ENCODE measurements around the gene CDC25C. TPM values are rescaled to one million over a fixed set of nuclear protein-coding genes. Genes with fewer than 3 reads are reported as not detected.

Gene CDC25C
- total RNA-seq, 1 donor, result 8.9 TPM

- TF ChIP-seq CTCF (IDR thresholded peaks at IDR 0.05; ENCODE audit: insufficient read depth, low read length), result no peak
- DNase-seq (ENCODE audit: low read depth), result no peak
- H3K4me3 ChIP-seq (ENCODE audit: low read depth, low read length), result peak overlapping the region; percentile 44
Measured at GRCh38 chr5:138273834-138274188, 57.8 kb downstream of the CDC25C start.

GRCh38 chr5:138272681-138273080, 58.9 kb downstream of the CDC25C start:
- DNase-seq (ENCODE audit: low read depth), result no peak
- no peak for TF ChIP-seq CTCF (IDR thresholded peaks at IDR 0.05; ENCODE audit: insufficient read depth, low read length)
- no peak overlapping the region for H3K4me3 ChIP-seq (ENCODE audit: low read depth, low read length)

GRCh38 chr5:138271281-138271680, 60.3 kb downstream of the CDC25C start:
- no peak for DNase-seq (ENCODE audit: low read depth)
- no peak for TF ChIP-seq CTCF (IDR thresholded peaks at IDR 0.05; ENCODE audit: insufficient read depth, low read length)
- no peak overlapping the region for H3K4me3 ChIP-seq (ENCODE audit: low read depth, low read length)

GRCh38 chr5:138264183-138264582, 67.4 kb downstream of the CDC25C start:
- DNase-seq (ENCODE audit: low read depth), result no peak
- TF ChIP-seq CTCF (IDR thresholded peaks at IDR 0.05; ENCODE audit: insufficient read depth, low read length), result no peak
- no peak overlapping the region for H3K4me3 ChIP-seq (ENCODE audit: low read depth, low read length)

GRCh38 chr5:138263581-138263980, 68.0 kb downstream of the CDC25C start:
- TF ChIP-seq CTCF (IDR thresholded peaks at IDR 0.05; ENCODE audit: insufficient read depth, low read length), result no peak
- no peak overlapping the region for H3K4me3 ChIP-seq (ENCODE audit: low read depth, low read length)
- no peak for DNase-seq (ENCODE audit: low read depth)

GRCh38 chr5:138258704-138259292, 72.8 kb downstream of the CDC25C start:
- no peak for TF ChIP-seq CTCF (IDR thresholded peaks at IDR 0.05; ENCODE audit: insufficient read depth, low read length)
- H3K4me3 ChIP-seq (ENCODE audit: low read depth, low read length), result no peak overlapping the region
- DNase-seq (ENCODE audit: low read depth), result no peak

- H3K4me3 ChIP-seq (ENCODE audit: low read depth, low read length), result no peak overlapping the region
- no peak for DNase-seq (ENCODE audit: low read depth)
- TF ChIP-seq CTCF (IDR thresholded peaks at IDR 0.05; ENCODE audit: insufficient read depth, low read length), result no peak
Measured at GRCh38 chr5:138257583-138257982, 74.0 kb downstream of the CDC25C start.

Measured in fibroblast of the aortic adventitia (primary cell).